22Rv1 (cell line): ENCODE results near the gene WDR35.

Experiments used
- ZFX ChIP-seq: fragments of 450-650 bp; IDR thresholded peaks from 2 replicates; pipeline ENCODE4 v1.6.1; 2017; ENCODE audit warnings: antibody characterized with exemption, borderline replicate concordance
- TF ChIP-seq, protein P1 (sequence below): fragments of 450-650 bp; IDR thresholded peaks from 2 replicates; pipeline ENCODE4 v1.5.1; 2017; ENCODE audit warnings: mild to moderate bottlenecking

DNA sequence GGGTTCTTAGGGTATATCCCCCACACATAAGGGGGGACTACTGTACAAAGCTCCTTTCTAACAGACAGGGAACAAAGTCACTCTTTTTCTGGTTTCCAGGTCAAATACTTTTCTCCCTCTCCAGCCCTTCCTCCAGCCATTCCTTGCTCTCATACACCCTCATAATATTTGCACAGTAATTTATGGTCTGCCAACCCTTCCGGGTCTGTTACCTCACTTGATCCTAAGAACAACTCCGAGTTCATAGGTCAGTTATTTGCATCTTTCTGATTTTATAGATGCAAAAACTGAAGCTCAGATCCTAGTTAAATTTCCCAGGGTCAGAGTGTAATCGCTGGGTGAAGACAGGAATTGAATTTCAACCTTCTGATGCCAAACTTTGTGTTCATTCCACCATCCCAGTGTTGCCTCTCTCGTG, 37.4 kb upstream of the WDR35 start:
- TF ChIP-seq, protein P1, sequence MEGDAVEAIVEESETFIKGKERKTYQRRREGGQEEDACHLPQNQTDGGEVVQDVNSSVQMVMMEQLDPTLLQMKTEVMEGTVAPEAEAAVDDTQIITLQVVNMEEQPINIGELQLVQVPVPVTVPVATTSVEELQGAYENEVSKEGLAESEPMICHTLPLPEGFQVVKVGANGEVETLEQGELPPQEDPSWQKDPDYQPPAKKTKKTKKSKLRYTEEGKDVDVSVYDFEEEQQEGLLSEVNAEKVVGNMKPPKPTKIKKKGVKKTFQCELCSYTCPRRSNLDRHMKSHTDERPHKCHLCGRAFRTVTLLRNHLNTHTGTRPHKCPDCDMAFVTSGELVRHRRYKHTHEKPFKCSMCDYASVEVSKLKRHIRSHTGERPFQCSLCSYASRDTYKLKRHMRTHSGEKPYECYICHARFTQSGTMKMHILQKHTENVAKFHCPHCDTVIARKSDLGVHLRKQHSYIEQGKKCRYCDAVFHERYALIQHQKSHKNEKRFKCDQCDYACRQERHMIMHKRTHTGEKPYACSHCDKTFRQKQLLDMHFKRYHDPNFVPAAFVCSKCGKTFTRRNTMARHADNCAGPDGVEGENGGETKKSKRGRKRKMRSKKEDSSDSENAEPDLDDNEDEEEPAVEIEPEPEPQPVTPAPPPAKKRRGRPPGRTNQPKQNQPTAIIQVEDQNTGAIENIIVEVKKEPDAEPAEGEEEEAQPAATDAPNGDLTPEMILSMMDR, result no peak
- TF ChIP-seq ZFX, result no peak
